Measurements from ENCODE around the gene YPEL3. TPM values are rescaled to one million over a fixed set of nuclear protein-coding genes. Genes with fewer than 3 reads are reported as not detected.
A peak's percentile ranks its signal among the peaks of the same experiment; 100 is the strongest.

The YPEL3 gene
- total and polyA plus RNA-seq, 7 donors = 57.6 to 126 (median 106) TPM

- Histone ChIP-seq H3K9me3 (no peaks in the 10 kb centered on the region), H3K36me3 (peaks cover 47 to 68% (median 53%) of the 10 kb centered on the region in 4 donors), H3K4me3 (peak overlapping the region in 1 of 4 donors; percentile 30), H3K27ac (peak overlapping the region; percentile 96 to 100 (median 98)), H3K4me1 (peaks cover 0 to 56% (median 47%) of the 10 kb centered on the region in 4 donors), H3K27me3 (no peaks in the 10 kb centered on the region)
- TF ChIP-seq POLR2A (IDR thresholded peaks at IDR 0.05) = no peak
- no peak for TF ChIP-seq POLR2AphosphoS5 (IDR thresholded peaks at IDR 0.05)
- TF ChIP-seq CTCF (IDR thresholded peaks at IDR 0.05) = no peak
- no peak for TF ChIP-seq EP300 (IDR thresholded peaks at IDR 0.05)
- no peak for DNase-seq
- intact Hi-C loops (cut with DNase I) = loop anchor here (2.0 kb wide), 1 partner anchor 20 kb away; the partner anchor contains the start of gene TBX6
Observed at GRCh38 chr16:30070490-30070889, 25.5 kb downstream of the YPEL3 start.

- DNase-seq = peak; percentile 89
- H3K36me3 ChIP-seq = peaks cover 47 to 68% (median 53%) of the 10 kb centered on the region in 4 donors
- peak overlapping the region in 2 of 4 donors; percentile 0 to 30 for H3K4me3 ChIP-seq
- 80 to 87% methylated on average over 31 of the region's 31 CpGs for WGBS, 2 donors
- intact Hi-C loops (cut with DNase I) = loop anchor here (2.0 to 5.0 kb wide), 2 partner anchors 21 to 258 kb away; partner anchors contain the start of genes PRRT2 and TBX6
- H3K27ac ChIP-seq = peak overlapping the region; percentile 96 to 100 (median 98)
- no peaks in the 10 kb centered on the region for H3K27me3 ChIP-seq
- H3K9me3 ChIP-seq = no peaks in the 10 kb centered on the region
- TF ChIP-seq POLR2A (IDR thresholded peaks at IDR 0.05) (no peak), POLR2AphosphoS5 (IDR thresholded peaks at IDR 0.05) (peak in 1 of 4 donors; percentile 19), EP300 (IDR thresholded peaks at IDR 0.05) (no peak)
- H3K4me1 ChIP-seq = peaks cover 0 to 51% (median 43%) of the 10 kb centered on the region in 4 donors
Observed at GRCh38 chr16:30069611-30070462, 26.2 kb downstream of the YPEL3 start.

GRCh38 chr16:30068750-30069610 is 27.0 kb downstream of the YPEL3 start:
- H3K9me3 ChIP-seq = no peaks in the 10 kb centered on the region
- H3K4me1 ChIP-seq = peaks cover 0 to 52% (median 46%) of the 10 kb centered on the region in 4 donors
- TF ChIP-seq POLR2A (IDR thresholded peaks at IDR 0.05) (no peak), CTCF (IDR thresholded peaks at IDR 0.05) (peak in 1 of 4 experiments; percentile 24)
- peak overlapping the region in 2 of 4 donors; percentile 0 to 30 for H3K4me3 ChIP-seq
- 77 to 85% methylated on average over 17 of the region's 17 CpGs for WGBS, 2 donors
- intact Hi-C loops (cut with DNase I) = loop anchor here (5.0 kb wide), 1 partner anchor 257 kb away; the partner anchor contains the start of gene PRRT2
- H3K36me3 ChIP-seq = peaks cover 47 to 68% (median 53%) of the 10 kb centered on the region in 4 donors
- no peak for DNase-seq
- no peaks in the 10 kb centered on the region for H3K27me3 ChIP-seq
- H3K27ac ChIP-seq = peak overlapping the region; percentile 96 to 100 (median 98)

GRCh38 chr16:30068333-30068732 is 27.7 kb downstream of the YPEL3 start:
- Histone ChIP-seq H3K27ac (peak overlapping the region; percentile 96 to 100 (median 98)), H3K36me3 (peaks cover 47 to 63% (median 53%) of the 10 kb centered on the region in 4 donors), H3K4me3 (peak overlapping the region in 1 of 4 donors; percentile 6), H3K27me3 (no peaks in the 10 kb centered on the region), H3K4me1 (peaks cover 0 to 58% (median 52%) of the 10 kb centered on the region in 4 donors), H3K9me3 (no peaks in the 10 kb centered on the region)
- 73 to 85% methylated on average over 9 of the region's 9 CpGs for WGBS, 2 donors
- intact Hi-C loops (cut with DNase I) = loop anchor here (5.0 kb wide), 1 partner anchor 256 kb away; the partner anchor contains the start of gene PRRT2
- DNase-seq = no peak
- no peak for TF ChIP-seq EP300 (IDR thresholded peaks at IDR 0.05)
- no peak for TF ChIP-seq POLR2A (IDR thresholded peaks at IDR 0.05)
- no peak for TF ChIP-seq POLR2AphosphoS5 (IDR thresholded peaks at IDR 0.05)
- no peak for TF ChIP-seq CTCF (IDR thresholded peaks at IDR 0.05)

All from sigmoid colon (tissue), 7 donors.